BJ (cell line): ENCODE results near the gene P2RX2. TPM values are rescaled to one million over a fixed set of nuclear protein-coding genes. Genes with fewer than 3 reads are reported as not detected.

Source experiments
- CTCF ChIA-PET: fragments of 350-600 bp; formaldehyde crosslinking; extraction: SDS; loops from one replicate; lab custom pipeline; 2021; ENCODE audit warnings: antibody characterized with exemption, inconsistent platforms; lab: Yijun Ruan, JAX
- POLR2A ChIA-PET: fragments of 300-600 bp; sonication (Branson Sonifier 250); formaldehyde crosslinking; extraction: SDS; loops from one replicate; lab custom pipeline; 2021; ENCODE audit warnings: antibody characterized with exemption; lab: Charles Lee
- DNase-seq: peaks from one replicate; pipeline ENCODE4 v3.0.0-alpha.2; 2011; ENCODE audit warnings: low read depth
- H3K27me3 ChIP-seq: 2 replicates; pipeline ENCODE4 v1.6.0; 2011; ENCODE audit warnings: low read length; ENCODE audit not compliant: control insufficient read depth, insufficient read depth
- H3K36me3 ChIP-seq: 2 replicates; pipeline ENCODE4 v1.5.1; 2011; ENCODE audit warnings: low read length; ENCODE audit not compliant: control insufficient read depth, insufficient read depth
- H3K4me3 ChIP-seq: 2 replicates; pipeline ENCODE4 v1.5.1; 2011; ENCODE audit warnings: low read depth, mild to moderate bottlenecking, control low read depth, low read length
- polyA plus RNA-seq: library from polyadenylated mRNA; depleted of rRNA; stranded (reverse); fragments of >200 nt; gene quantifications from 2 replicates; pipeline ENCODE4 v1.2.3, GENCODE V29; 2011
- TF ChIP-seq, protein P1 (sequence below): IDR thresholded peaks from 2 replicates; pipeline ENCODE4 v1.5.1; 2011; ENCODE audit warnings: low read depth, mild to moderate bottlenecking, control low read depth, inconsistent platforms, low read length, moderate library complexity; ENCODE audit not compliant: insufficient read depth

Gene P2RX2
- polyA plus RNA-seq, 1 experiment: not detected

DNA sequence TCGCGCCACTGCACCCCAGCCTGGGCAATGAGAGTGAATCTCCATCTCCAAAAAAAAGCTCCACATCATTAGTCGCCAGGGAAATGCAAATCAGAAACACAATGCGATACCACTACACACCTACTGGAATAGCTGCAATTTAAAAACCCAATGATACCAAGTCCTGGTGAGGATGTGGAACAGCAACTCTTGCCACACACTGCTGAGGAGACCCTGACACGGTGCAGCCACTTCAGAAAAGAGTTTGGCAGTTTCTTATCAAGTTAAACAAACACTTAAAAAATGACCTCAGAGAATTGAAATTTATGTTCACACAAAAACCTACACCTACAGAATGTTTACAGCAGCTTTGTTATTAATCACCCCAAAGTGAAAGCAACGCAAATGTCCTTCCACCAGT, 12.1 kb downstream of the P2RX2 start:
- POLR2A ChIA-PET: no interaction called here

DNA sequence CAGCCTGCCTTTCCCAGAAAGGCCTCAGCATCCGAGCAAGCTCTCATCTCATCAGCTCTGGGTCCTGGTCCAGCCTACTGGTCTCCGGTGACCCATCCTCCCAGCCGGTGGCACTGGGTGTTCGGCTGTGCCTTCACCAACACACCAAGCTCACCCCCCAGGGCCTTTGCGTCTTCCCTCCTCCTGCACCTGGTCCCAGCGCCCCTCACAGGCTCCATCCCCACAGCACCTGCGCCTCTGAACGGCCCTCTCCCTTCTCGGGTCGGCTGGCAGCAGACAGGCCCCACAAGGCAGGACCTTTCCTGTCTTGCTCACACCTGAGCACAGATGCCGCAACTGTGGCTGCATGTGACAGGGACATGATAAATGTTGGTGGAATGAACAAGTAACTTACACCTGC, 13.1 kb downstream of the P2RX2 start:
- ChIA-PET CTCF (interaction anchor here (1.0 to 4.4 kb wide), 2 partner anchors 17 to 216 kb away, joined by 3 to 15 read pairs; no protein-coding TSS in a partner anchor), POLR2A (no interaction called here)
- Histone ChIP-seq H3K27me3 (no peaks in the 10 kb centered on the region), H3K36me3 (peaks cover 10% of the 10 kb centered on the region), H3K4me3 (no peak overlapping the region)
- TF ChIP-seq, protein P1, sequence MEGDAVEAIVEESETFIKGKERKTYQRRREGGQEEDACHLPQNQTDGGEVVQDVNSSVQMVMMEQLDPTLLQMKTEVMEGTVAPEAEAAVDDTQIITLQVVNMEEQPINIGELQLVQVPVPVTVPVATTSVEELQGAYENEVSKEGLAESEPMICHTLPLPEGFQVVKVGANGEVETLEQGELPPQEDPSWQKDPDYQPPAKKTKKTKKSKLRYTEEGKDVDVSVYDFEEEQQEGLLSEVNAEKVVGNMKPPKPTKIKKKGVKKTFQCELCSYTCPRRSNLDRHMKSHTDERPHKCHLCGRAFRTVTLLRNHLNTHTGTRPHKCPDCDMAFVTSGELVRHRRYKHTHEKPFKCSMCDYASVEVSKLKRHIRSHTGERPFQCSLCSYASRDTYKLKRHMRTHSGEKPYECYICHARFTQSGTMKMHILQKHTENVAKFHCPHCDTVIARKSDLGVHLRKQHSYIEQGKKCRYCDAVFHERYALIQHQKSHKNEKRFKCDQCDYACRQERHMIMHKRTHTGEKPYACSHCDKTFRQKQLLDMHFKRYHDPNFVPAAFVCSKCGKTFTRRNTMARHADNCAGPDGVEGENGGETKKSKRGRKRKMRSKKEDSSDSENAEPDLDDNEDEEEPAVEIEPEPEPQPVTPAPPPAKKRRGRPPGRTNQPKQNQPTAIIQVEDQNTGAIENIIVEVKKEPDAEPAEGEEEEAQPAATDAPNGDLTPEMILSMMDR: no peak
- DNase-seq: no peak

More for the DNA sequence above, 12.1 kb downstream of the P2RX2 start:
- TF ChIP-seq, protein P1: no peak
- Histone ChIP-seq H3K4me3 (no peak overlapping the region), H3K27me3 (no peaks in the 10 kb centered on the region), H3K36me3 (peaks cover 11% of the 10 kb centered on the region)
- CTCF ChIA-PET: interaction anchor here (0.8 to 4.4 kb wide), 3 partner anchors 8 to 19 kb away, joined by 3 to 15 read pairs (median 5); no protein-coding TSS in a partner anchor
- no peak for DNase-seq

DNA sequence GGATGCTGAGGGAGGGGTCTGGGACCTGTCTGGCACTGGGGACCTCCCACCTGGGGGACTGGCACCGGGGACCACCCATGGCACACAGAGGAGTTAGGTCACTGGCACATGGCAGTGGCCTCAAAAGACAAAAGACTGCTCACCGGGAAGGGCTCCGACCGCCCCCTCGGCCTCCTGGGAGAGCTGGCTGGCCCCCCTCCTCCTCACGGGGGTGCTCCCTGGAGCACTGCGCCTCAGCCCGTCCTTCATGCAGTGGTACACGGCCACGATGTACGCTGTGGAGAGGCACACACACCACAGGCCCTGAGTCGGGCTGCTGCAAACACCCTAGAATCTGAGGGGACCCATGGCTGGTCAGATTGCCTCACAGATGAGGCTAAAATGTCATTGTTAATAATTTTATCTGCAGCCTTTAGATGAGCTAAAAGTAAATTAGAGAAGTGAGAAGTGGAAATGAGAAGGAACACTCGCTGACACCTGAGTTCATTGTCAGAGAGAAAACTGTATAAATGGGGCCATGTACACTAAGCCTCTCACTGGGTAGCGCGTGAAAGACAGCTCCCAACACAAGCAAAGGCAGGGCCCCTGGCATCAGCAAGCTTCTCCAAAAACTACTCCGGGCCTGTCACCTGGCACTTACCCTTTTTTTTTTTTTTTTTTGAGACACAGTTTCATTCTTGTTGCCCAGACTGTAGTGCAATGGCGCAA, 14.1 kb downstream of the P2RX2 start:
- CTCF ChIA-PET: interaction anchor here (4.4 kb wide), 1 partner anchor 18 kb away, joined by 15 read pairs; no protein-coding TSS in a partner anchor

DNA sequence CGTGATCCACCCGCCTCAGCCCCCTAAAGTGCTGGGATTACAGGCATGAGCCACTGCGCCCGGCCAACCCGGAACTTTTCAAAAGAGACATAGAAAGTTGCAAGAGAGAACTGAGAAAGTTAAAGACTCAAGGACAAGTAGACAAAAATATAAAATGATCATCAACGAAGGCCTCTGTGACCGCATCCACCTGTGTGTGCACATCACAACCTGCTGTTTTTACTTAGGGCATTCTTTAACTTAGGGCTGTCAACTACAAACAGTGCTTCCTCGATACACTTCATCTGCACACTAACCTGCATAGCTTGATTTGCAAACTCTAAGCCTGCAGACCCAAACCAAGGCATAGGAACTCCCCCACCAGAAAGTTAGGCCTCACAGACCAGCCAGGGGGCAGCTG, 14.8 kb downstream of the P2RX2 start:
- TF ChIP-seq, protein P1: no peak
- CTCF ChIA-PET: no interaction called here
- H3K36me3 ChIP-seq: peaks cover 13% of the 10 kb centered on the region
- H3K27me3 ChIP-seq: no peaks in the 10 kb centered on the region
- H3K4me3 ChIP-seq: no peak overlapping the region
- POLR2A ChIA-PET: no interaction called here
- no peak for DNase-seq

More for the DNA sequence above, 14.1 kb downstream of the P2RX2 start:
- Histone ChIP-seq H3K4me3 (no peak overlapping the region), H3K36me3 (peaks cover 11% of the 10 kb centered on the region), H3K27me3 (no peaks in the 10 kb centered on the region)
- DNase-seq: no peak
- TF ChIP-seq, protein P1: no peak
- POLR2A ChIA-PET: interaction anchor here (0.8 kb wide), 1 partner anchor 129 kb away, joined by 6 read pairs; no protein-coding TSS in a partner anchor

DNA sequence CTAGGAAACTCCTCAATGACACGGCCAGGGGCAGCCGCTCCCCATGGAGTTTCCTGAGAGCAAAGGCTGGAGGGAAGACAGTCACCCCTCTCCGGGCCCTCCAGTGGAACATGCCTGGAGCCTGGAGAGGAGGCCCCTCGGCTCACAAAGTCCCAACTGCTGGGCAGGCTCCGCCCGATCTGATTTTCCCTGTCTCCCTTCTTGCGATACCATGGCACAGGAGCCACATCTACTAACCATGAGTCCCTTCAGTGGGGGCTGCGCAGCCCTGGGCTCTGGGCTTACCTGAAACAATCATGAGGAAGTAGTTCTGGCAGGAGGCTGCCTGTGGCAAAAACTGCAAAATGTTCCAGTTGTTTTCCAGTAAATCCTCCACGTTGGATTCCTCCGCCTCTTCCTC, 15.3 kb downstream of the P2RX2 start:
- Histone ChIP-seq H3K27me3 (no peaks in the 10 kb centered on the region), H3K36me3 (peaks cover 13% of the 10 kb centered on the region), H3K4me3 (no peak overlapping the region)
- TF ChIP-seq, protein P1: no peak
- no peak for DNase-seq
- CTCF ChIA-PET: interaction anchor here (2.3 kb wide), 1 partner anchor 219 kb away, joined by 8 read pairs; no protein-coding TSS in a partner anchor
- POLR2A ChIA-PET: no interaction called here
